Measurements from ENCODE around the gene ZBTB16. TPM values are rescaled to one million over a fixed set of nuclear protein-coding genes. Genes with fewer than 3 reads are reported as not detected.

The ZBTB16 gene
- total RNA-seq, 1 donor, result under 0.01 TPM

GRCh38 chr11:114219559-114220349, 160.2 kb downstream of the ZBTB16 start:
- no peak overlapping the region for H3K4me3 ChIP-seq (ENCODE audit: insufficient read depth, low read length)
- no peaks in the 10 kb centered on the region for H3K27me3 ChIP-seq (ENCODE audit: insufficient read depth, low read length)
- no peaks in the 10 kb centered on the region for H3K9me3 ChIP-seq (ENCODE audit: low read depth, low read length)
- no peaks in the 10 kb centered on the region for H3K4me1 ChIP-seq (ENCODE audit: insufficient read depth, low read length)
- TF ChIP-seq CTCF (IDR thresholded peaks at IDR 0.05; ENCODE audit: extremely low read depth, low read depth, low read length), result no peak
- no peak for DNase-seq (ENCODE audit: insufficient read length, low spot score, missing footprints)
- no peak overlapping the region for H2AFZ ChIP-seq (ENCODE audit: low read length)
- H3K79me2 ChIP-seq (ENCODE audit: insufficient read depth, low read length), result no peaks in the 10 kb centered on the region
- H3K27ac ChIP-seq (ENCODE audit: low read depth, low read length), result no peak overlapping the region
- H3K4me2 ChIP-seq (ENCODE audit: insufficient read depth, low read length), result no peak overlapping the region
- no peaks in the 10 kb centered on the region for H4K20me1 ChIP-seq (ENCODE audit: insufficient read depth, low read length)
- H3K36me3 ChIP-seq (ENCODE audit: insufficient read depth, low read length), result no peaks in the 10 kb centered on the region

GRCh38 chr11:114221037-114221436, 161.5 kb downstream of the ZBTB16 start:
- no peaks in the 10 kb centered on the region for H3K9me3 ChIP-seq (ENCODE audit: low read depth, low read length)
- H3K27me3 ChIP-seq (ENCODE audit: insufficient read depth, low read length), result no peaks in the 10 kb centered on the region
- DNase-seq (ENCODE audit: insufficient read length, low spot score, missing footprints), result no peak
- H3K4me2 ChIP-seq (ENCODE audit: insufficient read depth, low read length), result no peak overlapping the region
- no peaks in the 10 kb centered on the region for H4K20me1 ChIP-seq (ENCODE audit: insufficient read depth, low read length)
- H3K4me1 ChIP-seq (ENCODE audit: insufficient read depth, low read length), result no peaks in the 10 kb centered on the region
- no peak overlapping the region for H2AFZ ChIP-seq (ENCODE audit: low read length)
- TF ChIP-seq CTCF (IDR thresholded peaks at IDR 0.05; ENCODE audit: extremely low read depth, low read depth, low read length), result no peak
- H3K4me3 ChIP-seq (ENCODE audit: insufficient read depth, low read length), result no peak overlapping the region
- H3K36me3 ChIP-seq (ENCODE audit: insufficient read depth, low read length), result no peaks in the 10 kb centered on the region
- H3K79me2 ChIP-seq (ENCODE audit: insufficient read depth, low read length), result no peaks in the 10 kb centered on the region
- no peak overlapping the region for H3K27ac ChIP-seq (ENCODE audit: low read depth, low read length)

GRCh38 chr11:114225661-114226060, 166.2 kb downstream of the ZBTB16 start:
- no peaks in the 10 kb centered on the region for H3K79me2 ChIP-seq (ENCODE audit: insufficient read depth, low read length)
- H3K4me3 ChIP-seq (ENCODE audit: insufficient read depth, low read length), result no peak overlapping the region
- no peak for DNase-seq (ENCODE audit: insufficient read length, low spot score, missing footprints)
- no peaks in the 10 kb centered on the region for H3K9me3 ChIP-seq (ENCODE audit: low read depth, low read length)
- H3K27me3 ChIP-seq (ENCODE audit: insufficient read depth, low read length), result peaks cover 5% of the 10 kb centered on the region
- TF ChIP-seq CTCF (IDR thresholded peaks at IDR 0.05; ENCODE audit: extremely low read depth, low read depth, low read length), result no peak
- no peaks in the 10 kb centered on the region for H3K36me3 ChIP-seq (ENCODE audit: insufficient read depth, low read length)
- H4K20me1 ChIP-seq (ENCODE audit: insufficient read depth, low read length), result no peaks in the 10 kb centered on the region
- H2AFZ ChIP-seq (ENCODE audit: low read length), result no peak overlapping the region
- H3K4me1 ChIP-seq (ENCODE audit: insufficient read depth, low read length), result no peaks in the 10 kb centered on the region
- H3K27ac ChIP-seq (ENCODE audit: low read depth, low read length), result no peak overlapping the region
- no peak overlapping the region for H3K4me2 ChIP-seq (ENCODE audit: insufficient read depth, low read length)

GRCh38 chr11:114226356-114226755, 166.8 kb downstream of the ZBTB16 start:
- H3K4me1 ChIP-seq (ENCODE audit: insufficient read depth, low read length), result no peaks in the 10 kb centered on the region

More at GRCh38 chr11:114226356-114226755, 166.8 kb downstream of the ZBTB16 start:
- TF ChIP-seq CTCF (IDR thresholded peaks at IDR 0.05; ENCODE audit: extremely low read depth, low read depth, low read length), result no peak
- no peaks in the 10 kb centered on the region for H3K36me3 ChIP-seq (ENCODE audit: insufficient read depth, low read length)
- H2AFZ ChIP-seq (ENCODE audit: low read length), result no peak overlapping the region
- peaks cover 5% of the 10 kb centered on the region for H3K27me3 ChIP-seq (ENCODE audit: insufficient read depth, low read length)
- DNase-seq (ENCODE audit: insufficient read length, low spot score, missing footprints), result no peak
- H3K79me2 ChIP-seq (ENCODE audit: insufficient read depth, low read length), result no peaks in the 10 kb centered on the region
- H3K4me2 ChIP-seq (ENCODE audit: insufficient read depth, low read length), result no peak overlapping the region
- no peaks in the 10 kb centered on the region for H4K20me1 ChIP-seq (ENCODE audit: insufficient read depth, low read length)
- H3K4me3 ChIP-seq (ENCODE audit: insufficient read depth, low read length), result no peak overlapping the region
- no peak overlapping the region for H3K27ac ChIP-seq (ENCODE audit: low read depth, low read length)
- H3K9me3 ChIP-seq (ENCODE audit: low read depth, low read length), result no peaks in the 10 kb centered on the region
